ENCODE results near the gene MRPS27. TPM values are rescaled to one million over a fixed set of nuclear protein-coding genes. Genes with fewer than 3 reads are reported as not detected.

MRPS27 gene
- total RNA-seq, 1 donor from 2014 or later, result 45.4 TPM

DNA sequence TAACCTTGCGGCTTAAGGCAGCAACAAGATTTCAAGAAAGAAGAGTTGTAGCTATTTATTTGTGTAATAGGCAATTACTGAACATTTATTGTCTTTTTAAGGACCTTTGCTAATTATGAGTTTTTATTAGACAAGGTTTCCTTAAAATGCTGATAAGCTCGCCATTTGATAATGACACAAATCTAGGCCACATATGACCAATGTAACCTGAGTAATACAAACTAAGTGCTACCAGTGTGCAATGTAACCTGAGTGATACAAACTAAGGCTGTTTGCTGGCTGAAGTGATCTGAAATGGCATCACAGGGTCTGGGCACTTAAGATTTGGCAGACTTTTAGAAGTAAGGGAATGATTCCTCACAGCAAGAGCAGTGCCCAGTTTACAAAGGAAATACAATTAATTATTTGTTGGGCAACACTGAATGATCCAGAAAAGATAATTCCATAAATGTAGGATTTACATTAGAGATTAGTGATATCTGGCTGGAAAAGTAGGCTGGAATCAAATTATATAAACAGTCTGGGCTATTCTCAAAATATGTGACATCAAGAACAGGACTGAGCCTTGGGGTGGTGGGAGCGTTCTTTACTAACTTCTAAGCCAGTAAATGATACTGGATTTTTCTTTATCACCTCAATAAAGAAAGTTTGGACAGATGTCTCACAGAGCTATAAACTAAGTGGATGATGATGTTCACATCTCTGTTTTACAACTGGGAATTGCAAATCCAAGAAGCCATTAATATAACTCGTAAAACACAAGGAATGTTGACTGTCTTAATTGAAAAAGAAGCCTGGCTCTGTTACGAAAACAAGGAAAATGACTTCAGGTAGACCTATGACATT, 54.8 kb downstream of the MRPS27 start:
- DNase-seq (ENCODE audit: low read depth in 2 of 2), result no peak

DNA sequence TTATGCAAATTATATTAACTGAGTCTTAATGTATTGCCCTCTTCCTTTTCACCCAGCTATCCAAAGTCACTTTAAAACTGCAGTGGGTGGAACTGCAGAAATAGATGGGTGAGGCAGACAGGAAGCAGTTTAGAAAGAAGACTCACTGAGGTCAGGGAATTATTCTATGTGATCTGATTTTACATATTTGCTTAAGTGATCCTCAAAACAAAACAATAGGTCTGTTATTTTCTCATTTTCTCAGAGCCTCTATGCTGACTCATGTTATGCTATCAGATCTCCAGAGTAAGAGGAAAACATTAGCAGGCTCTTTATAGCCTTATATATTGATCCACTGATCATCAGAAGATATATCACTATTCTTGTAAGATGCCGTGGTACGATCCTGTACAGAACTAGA, 63.5 kb downstream of the MRPS27 start:
- DNase-seq (ENCODE audit: low read depth in 2 of 2), result peak in 1 of 2 donors; percentile 56

DNA sequence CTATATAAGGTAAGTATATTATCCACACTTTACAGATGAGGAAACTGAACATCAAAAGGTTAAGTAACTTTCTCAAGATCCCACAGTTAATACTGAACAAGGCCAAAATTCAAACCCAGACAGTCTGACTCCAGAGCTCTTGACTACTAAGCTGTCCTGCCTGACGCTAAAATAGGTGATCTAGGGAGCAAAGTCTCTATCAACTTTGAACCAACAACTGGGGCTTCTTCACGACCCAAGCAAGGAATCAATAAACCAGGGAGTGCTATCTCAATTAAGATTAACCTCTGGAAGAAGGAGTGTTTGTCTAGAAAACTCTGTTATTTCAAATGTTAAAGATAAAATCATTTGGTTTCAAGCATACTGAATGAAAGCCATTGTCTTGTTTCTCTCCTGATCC, 64.4 kb downstream of the MRPS27 start:
- no peak for DNase-seq (ENCODE audit: low read depth in 2 of 2)

DNA sequence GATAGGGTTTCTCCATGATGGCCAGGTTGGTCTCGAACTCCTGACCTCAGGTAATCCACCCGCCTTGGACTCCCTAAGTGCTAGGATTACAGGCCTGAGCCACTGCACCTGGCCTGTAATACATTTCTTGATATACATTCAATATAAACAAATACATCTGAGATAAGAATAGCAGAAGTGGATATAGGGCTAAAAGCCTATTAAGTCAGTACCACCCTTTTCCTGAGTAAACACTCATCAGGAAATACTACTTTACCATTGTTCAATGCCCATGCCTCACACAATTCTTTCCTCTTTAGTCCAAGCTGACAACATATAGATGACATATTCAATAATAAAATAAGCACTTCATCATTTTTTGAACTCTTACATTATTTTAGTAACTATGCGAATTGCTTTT, 64.8 kb downstream of the MRPS27 start:
- DNase-seq (ENCODE audit: low read depth in 2 of 2), result no peak

DNA sequence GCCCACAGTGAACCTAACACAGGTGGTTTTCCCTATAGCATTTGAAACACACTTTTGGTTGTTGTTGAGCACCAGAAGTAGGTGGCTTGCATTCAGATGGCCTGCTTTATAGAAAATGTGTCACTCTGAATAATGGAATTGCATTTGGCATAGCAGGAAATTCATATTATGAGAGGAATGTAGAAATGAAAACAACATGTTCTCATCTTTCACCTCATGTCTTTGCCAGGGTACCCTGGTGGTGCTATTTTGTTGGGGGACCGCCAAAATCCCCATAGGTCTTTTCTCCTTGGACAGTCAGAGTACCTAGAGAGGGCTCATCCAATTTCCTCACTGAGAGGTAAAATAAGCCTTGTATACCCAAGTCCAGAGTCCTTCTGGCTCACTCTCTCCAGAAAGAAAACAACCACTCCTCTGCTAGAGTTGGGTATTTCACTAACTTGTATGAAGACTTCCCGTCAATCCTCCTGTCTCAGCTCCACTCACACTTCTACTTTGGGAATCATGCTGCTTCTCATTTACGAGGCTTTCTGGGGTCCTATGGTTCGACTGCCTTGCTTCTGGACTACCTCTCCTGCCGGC, 67.4 kb downstream of the MRPS27 start:
- peak; percentile 39 to 70 for DNase-seq (ENCODE audit: low read depth in 2 of 2)

DNA sequence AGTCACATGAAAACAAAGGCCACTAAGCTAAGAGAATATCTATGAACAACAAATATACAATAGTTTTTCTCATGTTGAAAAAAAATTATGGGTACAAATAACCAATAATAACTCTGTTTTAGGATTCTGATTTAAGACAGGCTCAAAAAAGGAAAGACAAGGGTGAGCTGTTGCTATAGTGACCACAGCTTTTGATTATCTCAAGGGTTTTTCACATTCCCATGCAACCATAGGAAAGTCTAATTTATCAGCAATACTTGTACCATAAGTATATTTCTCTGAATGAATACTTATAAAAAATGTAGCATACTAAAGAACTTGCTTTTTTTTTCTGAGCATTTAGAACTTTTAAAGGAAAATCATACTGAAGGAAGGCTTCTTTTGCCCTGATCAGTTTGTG, 68.0 kb downstream of the MRPS27 start:
- no peak for DNase-seq (ENCODE audit: low read depth in 2 of 2)

DNA sequence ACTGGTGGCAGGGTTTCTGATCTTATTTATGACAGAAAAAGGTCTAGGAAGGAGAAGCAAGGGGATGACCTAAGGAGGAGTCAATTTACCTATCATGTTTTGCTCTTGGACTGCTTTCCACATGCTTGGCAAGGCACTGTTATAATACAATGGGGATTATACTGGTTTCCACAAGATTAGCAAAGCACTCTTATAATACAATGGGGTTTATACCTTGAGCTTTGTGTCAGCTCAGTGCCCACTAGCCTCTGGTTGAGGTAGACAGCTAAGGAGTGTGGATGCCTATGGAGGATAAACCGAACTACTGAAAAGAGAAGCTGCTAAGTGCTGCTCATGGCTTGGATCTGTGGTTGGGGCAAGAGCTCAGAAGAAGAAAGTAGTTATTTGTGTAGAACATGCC, 68.7 kb downstream of the MRPS27 start:
- no peak for DNase-seq (ENCODE audit: low read depth in 2 of 2)

DNA sequence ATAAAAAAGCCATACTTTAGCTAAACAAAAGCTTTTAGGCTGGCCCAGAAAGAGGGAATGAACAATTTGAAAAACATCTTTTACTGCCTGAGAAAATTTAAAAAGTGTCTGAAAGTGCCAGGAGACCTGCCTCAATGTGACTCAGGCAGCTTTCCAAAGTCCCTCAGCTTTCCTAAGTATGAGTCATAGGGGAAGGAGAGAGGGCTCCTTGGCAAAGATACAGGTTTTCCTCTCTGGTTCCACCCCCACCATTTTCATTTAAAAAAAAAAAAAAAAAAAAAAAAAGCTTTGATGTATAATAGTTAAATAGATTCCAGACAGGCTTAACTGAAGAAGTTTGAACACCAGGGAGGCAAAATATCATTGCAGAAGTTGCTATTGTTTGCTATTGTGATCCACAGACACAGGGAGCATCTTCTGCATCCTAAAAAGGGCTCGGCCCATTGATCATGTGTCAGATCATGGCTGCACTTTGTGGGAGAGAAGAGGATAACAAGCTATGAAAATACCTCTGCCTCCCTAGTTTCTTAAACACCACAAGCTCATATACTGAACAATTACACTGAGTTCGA, 71.5 kb downstream of the MRPS27 start:
- DNase-seq (ENCODE audit: low read depth in 2 of 2), result peak; percentile 80 to 92

DNA sequence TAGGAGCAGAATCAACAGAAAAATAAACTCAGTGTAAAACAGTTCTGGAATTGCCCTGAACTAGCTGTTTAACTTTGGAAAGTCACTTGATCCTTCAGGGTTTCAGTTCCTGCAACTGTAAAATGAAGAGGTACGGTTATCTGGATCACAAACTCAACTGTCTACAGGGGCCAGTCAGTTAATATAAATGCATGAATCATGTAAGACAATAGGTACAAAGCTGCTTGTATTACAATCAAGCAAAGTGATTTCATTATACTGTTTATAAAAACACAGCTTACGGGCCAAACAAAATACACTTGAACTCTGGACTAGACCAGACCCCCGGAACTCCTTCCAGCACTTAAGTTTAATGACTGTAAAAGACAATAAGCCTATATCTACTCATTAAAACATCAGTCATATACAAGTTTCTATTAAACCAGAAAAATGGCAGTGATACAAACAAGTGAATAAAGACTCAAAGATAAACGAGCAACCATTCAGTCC, 73.0 kb downstream of the MRPS27 start:
- peak; percentile 50 to 85 for DNase-seq (ENCODE audit: low read depth in 2 of 2)

DNA sequence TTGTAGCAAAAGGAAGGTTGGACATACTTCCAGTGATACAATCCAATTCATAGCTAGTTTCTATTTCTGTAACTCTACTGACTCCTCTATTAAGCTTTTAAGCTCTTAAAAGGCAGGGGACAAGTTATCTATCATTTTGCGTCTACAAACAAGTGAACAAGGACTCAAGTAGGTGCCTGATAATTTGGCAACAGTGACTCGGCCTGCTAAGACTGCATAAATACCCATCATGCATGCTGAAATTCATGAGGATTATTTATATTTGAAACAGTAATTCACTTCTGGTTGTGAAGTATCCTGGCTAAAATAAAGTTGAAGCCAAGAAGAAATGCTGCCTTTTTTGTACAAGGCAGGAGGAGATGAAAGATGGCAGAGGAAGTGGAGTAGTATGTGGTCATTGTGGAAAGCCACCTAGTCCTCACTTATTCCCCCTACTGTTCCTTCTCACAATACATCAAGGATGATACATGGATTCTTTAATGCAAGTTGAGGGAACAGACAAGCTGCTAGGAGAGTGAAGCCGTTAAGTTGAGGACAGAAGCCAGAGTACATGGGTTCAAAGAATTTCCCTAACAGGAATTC, 74.0 kb downstream of the MRPS27 start:
- DNase-seq (ENCODE audit: low read depth in 2 of 2), result peak in 1 of 2 donors; percentile 16

DNA sequence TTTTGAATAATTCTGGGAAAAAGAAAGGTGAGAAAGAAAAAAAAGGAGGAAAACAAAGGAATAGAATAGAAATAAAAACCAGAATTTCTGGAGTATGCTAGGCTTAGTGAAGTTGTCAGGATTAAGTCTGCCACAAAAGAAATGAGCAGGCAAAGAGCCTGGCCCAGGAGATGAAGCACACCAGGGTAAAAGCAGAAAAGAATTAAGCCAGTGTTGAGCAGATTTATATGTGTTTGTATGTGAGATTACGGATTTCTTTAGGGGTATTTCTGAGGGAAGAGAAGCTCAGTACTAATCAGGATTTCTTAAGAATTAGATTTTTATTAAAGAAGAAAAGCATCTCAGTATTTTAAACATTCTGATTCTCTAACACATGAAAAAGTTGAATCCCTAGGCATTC, 74.5 kb downstream of the MRPS27 start:
- no peak for DNase-seq (ENCODE audit: low read depth in 2 of 2)

DNA sequence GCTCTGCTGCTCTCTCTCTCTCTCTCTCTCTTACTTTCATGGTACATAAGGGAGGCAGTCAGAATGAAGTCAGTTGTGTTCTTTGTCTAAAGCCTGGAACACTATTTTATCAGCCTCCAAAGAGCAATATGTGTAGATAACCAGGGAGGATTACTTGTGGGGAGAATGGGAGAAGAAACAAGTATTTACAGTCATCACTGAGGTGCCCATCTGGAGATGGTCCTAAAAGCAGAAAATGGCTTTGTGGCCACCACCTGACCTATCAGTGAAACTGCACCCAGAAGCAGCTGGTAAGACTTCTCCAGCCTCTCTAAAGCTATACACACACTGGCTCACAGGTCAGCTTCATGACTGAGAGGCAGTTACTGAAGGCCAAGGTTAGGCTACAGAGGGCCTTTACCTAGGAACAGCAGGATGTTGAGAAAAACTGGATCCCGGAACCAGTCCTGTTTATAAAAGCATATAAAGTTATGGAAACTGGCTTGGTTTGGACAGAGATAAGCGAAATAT, 75.1 kb downstream of the MRPS27 start:
- DNase-seq (ENCODE audit: low read depth in 2 of 2), result peak; percentile 80 to 82

DNA sequence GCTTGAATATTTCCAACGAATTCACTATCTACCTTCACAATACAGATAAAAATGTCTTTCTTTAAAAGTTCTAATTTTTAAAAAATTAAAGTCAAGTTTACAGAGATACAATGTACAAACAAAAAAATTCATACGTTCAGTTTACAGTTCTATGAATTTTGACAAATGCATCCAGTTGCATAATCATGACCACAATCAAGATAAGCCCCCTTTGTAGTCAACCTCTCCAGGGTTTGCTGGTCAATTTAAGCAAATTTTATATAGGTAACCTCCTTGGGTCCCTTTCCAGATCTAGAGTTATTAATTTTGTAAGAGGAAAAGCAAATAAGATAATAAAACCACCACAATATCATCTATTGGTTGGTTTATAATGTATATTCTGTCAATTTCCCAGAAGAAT, 76.3 kb downstream of the MRPS27 start:
- no peak for DNase-seq (ENCODE audit: low read depth in 2 of 2)

DNA sequence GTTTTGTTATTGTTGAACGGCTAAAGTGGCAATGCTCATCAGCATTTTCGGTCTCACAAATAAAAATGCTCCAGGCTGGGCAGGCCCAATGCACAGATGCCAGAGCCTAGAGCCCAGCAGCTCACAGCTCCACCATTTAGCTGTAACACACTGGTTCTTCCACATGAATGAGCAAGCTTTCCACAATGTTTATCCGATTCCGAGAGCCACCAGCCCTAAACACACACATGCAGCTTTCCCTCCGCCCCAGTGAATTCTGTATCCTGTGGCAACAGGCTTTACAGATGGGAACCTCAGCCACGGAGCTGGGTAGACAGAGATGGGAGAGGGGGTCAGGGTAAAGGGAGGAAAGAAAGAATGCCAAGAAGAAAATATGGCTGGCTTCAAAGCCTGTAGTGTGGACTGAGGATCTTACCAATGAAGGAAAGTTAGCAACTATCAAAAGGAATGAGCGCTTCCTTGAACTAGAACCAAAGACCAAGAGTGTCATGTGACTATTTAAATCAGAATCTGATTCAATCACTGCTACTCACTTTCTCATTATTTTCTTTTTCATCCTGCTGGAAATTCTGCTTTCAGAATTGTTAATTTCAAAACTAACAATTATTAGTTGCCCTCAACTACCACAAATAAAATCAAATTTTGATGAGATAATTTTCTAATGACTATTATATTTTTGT, 77.1 kb downstream of the MRPS27 start:
- no peak for DNase-seq (ENCODE audit: low read depth in 2 of 2)

DNA sequence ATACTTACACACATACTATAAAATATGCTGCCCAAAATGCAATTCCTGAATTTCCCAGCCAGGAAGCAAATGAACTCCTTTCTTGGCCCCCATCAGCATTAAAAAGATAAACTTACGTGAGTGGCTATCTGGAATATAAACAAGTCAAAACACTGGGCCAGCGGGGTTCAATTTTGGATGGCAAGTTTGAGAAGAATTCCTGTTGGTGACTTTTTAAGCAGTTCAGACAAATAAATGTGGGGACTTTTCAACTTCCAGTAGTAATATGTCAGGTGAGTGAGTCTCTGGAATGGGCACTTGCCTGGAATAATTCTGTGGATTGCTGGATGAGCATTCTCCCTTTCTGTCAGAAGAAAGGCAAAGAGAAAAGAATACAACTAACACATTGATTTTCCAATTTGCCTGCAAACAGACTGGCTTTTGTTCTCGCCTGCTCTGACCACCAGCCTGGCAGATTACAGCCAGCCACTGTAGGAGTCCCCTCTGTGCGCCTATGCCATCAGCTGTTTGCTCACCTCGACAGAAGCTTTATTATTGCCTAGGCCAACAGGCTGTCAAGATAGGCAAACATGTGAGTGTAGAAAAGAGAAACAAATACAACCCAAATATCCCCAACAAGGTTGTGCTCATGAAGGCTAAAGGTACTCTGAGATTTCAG, 78.6 kb downstream of the MRPS27 start:
- DNase-seq (ENCODE audit: low read depth in 2 of 2), result no peak

DNA sequence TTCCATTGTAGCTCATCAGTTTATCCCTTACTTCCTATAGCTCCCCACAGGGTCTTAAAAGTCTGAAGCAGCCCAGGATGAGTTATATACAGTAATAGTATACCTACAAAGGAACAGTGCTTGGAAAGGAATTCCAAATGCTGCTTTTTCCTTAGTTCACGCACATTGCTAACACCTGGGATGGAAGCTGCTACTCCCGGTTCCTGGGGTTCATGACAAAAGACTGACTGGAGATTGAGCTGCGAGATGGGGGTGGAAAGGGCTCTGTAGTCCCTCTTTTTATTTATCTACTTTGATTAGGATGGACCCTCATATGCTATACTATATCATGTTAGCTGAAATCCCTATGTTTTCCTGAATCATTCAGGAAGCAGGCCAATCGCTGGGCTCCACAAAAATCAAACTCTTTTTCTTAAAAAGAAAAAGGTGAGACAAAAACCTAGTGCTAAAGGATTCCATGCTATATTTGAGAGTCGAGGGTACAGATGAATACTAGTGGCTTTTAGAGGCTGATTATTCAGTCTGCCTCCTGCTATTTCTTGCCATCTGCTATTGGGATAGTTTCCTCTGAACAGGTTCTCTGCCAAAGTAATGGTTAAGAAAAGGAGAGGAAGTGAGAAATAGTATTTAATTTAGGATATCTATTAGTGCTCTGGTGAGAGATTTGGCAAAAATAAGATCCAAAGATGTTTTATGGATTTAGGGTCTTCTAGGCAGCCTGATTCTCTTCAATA, 81.2 kb downstream of the MRPS27 start:
- no peak for DNase-seq (ENCODE audit: low read depth in 2 of 2)

DNA sequence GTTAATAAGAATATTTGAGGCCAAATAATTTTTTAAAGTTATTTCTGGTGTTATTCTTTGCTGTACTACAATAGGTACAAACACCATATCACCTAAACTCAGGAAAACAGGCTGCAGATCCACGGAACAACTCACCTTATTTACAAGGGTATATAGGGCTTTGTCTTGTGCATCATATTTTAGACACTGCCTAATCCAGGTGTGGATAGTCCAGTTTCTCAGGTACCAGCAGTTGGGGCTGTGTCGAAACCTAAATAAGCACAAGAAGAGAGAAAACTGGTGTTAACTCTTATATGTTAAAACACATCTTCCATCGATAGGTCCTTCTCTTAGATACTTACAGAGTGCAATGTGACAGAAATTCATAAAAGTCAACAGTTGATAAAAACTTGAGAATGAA, 82.2 kb downstream of the MRPS27 start:
- DNase-seq (ENCODE audit: low read depth in 2 of 2), result no peak

DNA sequence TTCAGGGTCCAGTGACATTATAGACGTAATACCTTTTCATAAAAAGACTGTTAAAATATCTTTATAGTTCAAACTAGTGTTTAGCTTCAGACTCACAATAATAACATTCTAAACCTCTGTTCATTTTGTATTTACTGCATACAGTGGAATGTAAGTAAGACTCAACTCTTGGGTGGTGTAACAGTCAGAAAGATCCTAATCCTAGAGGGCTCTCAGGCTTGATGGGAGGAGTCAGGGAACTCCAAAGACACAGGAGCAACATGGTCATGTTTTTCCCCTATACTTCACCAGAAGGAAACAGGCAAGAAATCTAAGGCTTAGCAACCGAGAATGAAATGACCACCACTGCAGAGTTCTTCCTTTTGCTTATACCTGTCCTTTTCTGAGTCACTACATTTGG, 82.6 kb downstream of the MRPS27 start:
- DNase-seq (ENCODE audit: low read depth in 2 of 2), result no peak

DNA sequence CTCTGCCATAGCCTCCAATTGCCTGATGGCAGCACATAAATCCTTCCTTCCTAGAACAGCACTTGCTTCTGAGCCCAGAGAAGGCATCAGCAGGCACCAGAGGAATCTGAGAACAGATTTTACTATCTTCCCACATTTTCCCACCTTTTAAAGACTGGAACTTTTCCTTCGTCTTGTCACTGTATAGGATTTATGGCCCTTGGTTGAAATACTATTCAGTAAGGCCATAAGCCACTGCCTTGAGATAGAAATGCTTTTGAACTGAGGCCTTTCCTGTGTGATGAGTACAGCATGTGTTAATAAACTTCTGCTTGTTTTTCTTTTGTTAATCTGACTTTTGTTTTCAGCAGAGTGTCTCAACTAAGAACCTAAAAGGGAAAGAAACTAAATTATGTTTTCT, 84.3 kb downstream of the MRPS27 start:
- DNase-seq (ENCODE audit: low read depth in 2 of 2), result peak in 1 of 2 donors; percentile 72

DNA sequence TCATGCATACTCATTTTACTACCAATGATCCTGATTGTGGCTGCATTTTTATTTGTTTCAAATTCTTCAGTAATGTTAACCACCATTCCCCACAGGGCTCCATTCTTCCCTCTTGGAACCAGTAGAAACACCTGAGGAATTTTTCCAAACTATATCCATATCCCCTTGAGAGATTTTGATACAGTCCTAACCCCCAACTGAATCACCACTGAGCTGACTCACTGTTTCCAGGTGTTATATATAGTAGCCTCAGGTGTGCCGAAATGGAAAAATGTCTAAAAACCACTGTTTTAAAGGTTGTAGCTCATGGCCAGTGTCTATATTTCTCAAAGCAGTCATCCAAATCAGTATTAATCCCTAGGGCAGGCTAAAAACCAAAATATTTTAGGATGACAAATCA, 85.2 kb downstream of the MRPS27 start:
- peak in 1 of 2 donors; percentile 34 for DNase-seq (ENCODE audit: low read depth in 2 of 2)
